WTC11 (cell line): Measurements from ENCODE around the gene GET4. TPM values are rescaled to one million over a fixed set of nuclear protein-coding genes. Genes with fewer than 3 reads are reported as not detected.
"Not testable (repeated sequence)": the region's sequence is repeated elsewhere in the genome, so short reads cannot be mapped to it uniquely, and the experiment has no call there.

ENCODE experiments used
- ATAC-seq: fragments of 200-7000 bp; cut with Tn5 transposase; 2 replicates; pipeline ENCODE4 v1.10.0; 2021; ENCODE audit warnings: mild to moderate bottlenecking, moderate library complexity
- CTCF ChIA-PET: fragments of 300-600 bp; sonication (Branson Sonifier 250); formaldehyde crosslinking; loops from one replicate; lab custom pipeline; 2021; ENCODE audit warnings: antibody characterized with exemption; lab: Charles Lee
- POLR2A ChIA-PET: fragments of 350-600 bp; sonication (Branson Sonifier 250); formaldehyde crosslinking; loops from one replicate; lab custom pipeline; 2021; ENCODE audit warnings: antibody characterized with exemption; lab: Charles Lee
- DNase-seq: peaks from one replicate; pipeline ENCODE4 v3.0.0; 2021; ENCODE audit warnings: low spot score
- H3K27ac Mint-ChIP-seq: 2 replicates; pipeline ENCODE4 v1.8.0; 2021; ENCODE audit warnings: mixed read lengths
- H3K27me3 Mint-ChIP-seq: 2 replicates; pipeline ENCODE4 v1.8.0; 2021; ENCODE audit warnings: low read depth, mild to moderate bottlenecking, moderate library complexity, mixed read lengths
- H3K36me3 Mint-ChIP-seq: 2 replicates; pipeline ENCODE4 v1.8.0; 2021; ENCODE audit warnings: mixed read lengths
- H3K4me1 Mint-ChIP-seq: 2 replicates; pipeline ENCODE4 v1.8.0; 2022; ENCODE audit warnings: mixed read lengths
- H3K4me3 Mint-ChIP-seq: 2 replicates; pipeline ENCODE4 v1.8.0; 2021; ENCODE audit warnings: mild to moderate bottlenecking, moderate library complexity, mixed read lengths
- H3K9me3 Mint-ChIP-seq: 2 replicates; pipeline ENCODE4 v1.8.0; 2021; ENCODE audit warnings: mixed read lengths
- CREB1 ChIP-seq: sonication (generic); formaldehyde crosslinking; IDR thresholded peaks from 2 replicates; pipeline ENCODE4 v1.8.0; 2023; ENCODE audit warnings: mild to moderate bottlenecking, missing genetic modification reagents
- ETV6 ChIP-seq: sonication (generic); formaldehyde crosslinking; IDR thresholded peaks from 2 replicates; pipeline ENCODE4 v1.8.1; 2022; ENCODE audit warnings: mild to moderate bottlenecking, missing genetic modification reagents
- HMGA2 ChIP-seq: fragments of 250-450 bp; sonication (Bioruptor Pico); IDR thresholded peaks from 2 replicates; pipeline ENCODE4 v1.4.0; 2021; ENCODE audit warnings: mild to moderate bottlenecking, moderate library complexity
- IRF2 ChIP-seq: sonication (generic); formaldehyde crosslinking; IDR thresholded peaks from 2 replicates; pipeline ENCODE4 v1.8.0; 2022; ENCODE audit warnings: low read depth, missing genetic modification reagents, borderline replicate concordance
- KAT7 ChIP-seq: sonication (generic); formaldehyde crosslinking; IDR thresholded peaks from 2 replicates; pipeline ENCODE4 v1.8.1; 2023; ENCODE audit warnings: missing genetic modification reagents, mild to moderate bottlenecking, borderline replicate concordance
- SMAD3 ChIP-seq: sonication (generic); formaldehyde crosslinking; IDR thresholded peaks from 2 replicates; pipeline ENCODE4 v1.8.0; 2022; ENCODE audit warnings: missing genetic modification reagents, mild to moderate bottlenecking, borderline replicate concordance
- SMAD4 ChIP-seq: sonication (generic); formaldehyde crosslinking; IDR thresholded peaks from 2 replicates; pipeline ENCODE4 v1.8.0; 2022; ENCODE audit warnings: mild to moderate bottlenecking, missing genetic modification reagents
- ZNF263 ChIP-seq: sonication (generic); formaldehyde crosslinking; IDR thresholded peaks from 2 replicates; pipeline ENCODE4 v1.8.1; 2022; ENCODE audit warnings: low read depth, mild to moderate bottlenecking, moderate library complexity, missing genetic modification reagents
- ZNF396 ChIP-seq: fragments of 250-450 bp; sonication (Bioruptor Pico); IDR thresholded peaks from 2 replicates; pipeline ENCODE4 v1.8.0; 2021; ENCODE audit warnings: mild to moderate bottlenecking, moderate library complexity, borderline replicate concordance
- total RNA-seq: library from RNA; stranded (reverse); gene quantifications from 3 replicates; pipeline ENCODE4 v1.2.3, GENCODE V29; 2021
- TF ChIP-seq, protein P1 (sequence below): sonication (generic); formaldehyde crosslinking; IDR thresholded peaks from 2 replicates; pipeline ENCODE4 v1.8.1; 2023; ENCODE audit warnings: mild to moderate bottlenecking, missing genetic modification reagents, moderate library complexity
- TF ChIP-seq, protein P2 (sequence below): sonication (generic); formaldehyde crosslinking; IDR thresholded peaks from 2 replicates; pipeline ENCODE4 v1.8.0; 2022; ENCODE audit warnings: mild to moderate bottlenecking, missing genetic modification reagents
- TF ChIP-seq, protein P3 (sequence below): sonication (generic); formaldehyde crosslinking; IDR thresholded peaks from 2 replicates; pipeline ENCODE4 v1.8.1; 2023; ENCODE audit warnings: mild to moderate bottlenecking, moderate library complexity, missing genetic modification reagents
- TF ChIP-seq, protein P4 (sequence below): sonication (generic); formaldehyde crosslinking; IDR thresholded peaks from 2 replicates; pipeline ENCODE4 v1.8.0; 2023; ENCODE audit warnings: mild to moderate bottlenecking, missing genetic modification reagents
- TF ChIP-seq, protein P5 (sequence below): sonication (generic); formaldehyde crosslinking; IDR thresholded peaks from 2 replicates; pipeline ENCODE4 v1.8.0; 2022; ENCODE audit warnings: mild to moderate bottlenecking, missing genetic modification reagents
- TF ChIP-seq, protein P6 (sequence below): sonication (generic); formaldehyde crosslinking; IDR thresholded peaks from 2 replicates; pipeline ENCODE4 v1.8.1; 2022; ENCODE audit warnings: missing genetic modification reagents, borderline replicate concordance
- TF ChIP-seq, protein P7 (sequence below): sonication (generic); formaldehyde crosslinking; IDR thresholded peaks from 2 replicates; pipeline ENCODE4 v1.8.1; 2023; ENCODE audit warnings: mild to moderate bottlenecking, missing genetic modification reagents

GET4 gene
- total RNA-seq, 1 experiment from 2014 or later: 73.0 TPM

DNA sequence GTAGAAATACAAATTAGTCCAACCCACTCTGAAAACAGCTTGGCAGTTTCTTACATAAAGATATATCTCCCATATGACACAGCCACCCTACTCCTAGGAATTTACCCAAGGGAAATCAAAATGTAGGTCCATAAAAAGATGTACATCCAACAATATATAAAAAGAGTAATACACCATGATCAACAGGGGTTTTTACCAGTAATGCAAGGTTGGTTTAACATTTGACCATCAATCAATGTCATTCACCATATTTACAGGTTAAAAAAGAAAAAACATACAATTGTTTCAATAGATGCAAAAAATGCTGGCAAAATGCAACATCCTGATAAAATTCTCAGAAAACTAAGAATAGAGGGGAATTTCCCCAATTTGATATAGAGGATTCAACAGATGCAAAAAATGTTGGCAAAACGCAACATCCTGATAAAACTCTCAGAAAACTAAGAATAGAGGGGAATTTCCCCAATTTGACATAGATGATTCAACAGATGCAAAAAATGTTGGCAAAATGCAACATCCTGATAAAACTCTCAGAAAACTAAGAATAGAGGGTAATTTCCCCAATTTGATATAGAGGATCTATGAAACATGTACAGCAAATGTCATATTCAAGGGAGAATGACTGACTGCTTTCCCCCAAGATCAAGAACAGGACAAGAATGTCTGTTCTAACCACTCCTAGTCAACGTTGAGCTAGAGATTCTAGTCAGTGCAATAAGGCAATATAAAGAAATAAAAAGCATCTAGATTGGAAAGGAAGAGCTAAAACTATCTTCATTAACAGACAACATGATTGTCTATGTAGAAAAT, 64.5 kb downstream of the GET4 start:
- Mint-ChIP-seq H3K4me1 (peaks cover 3% of the 10 kb centered on the region; the same call in 1 of the 2 replicates), H3K9me3 (peaks cover 4% of the 10 kb centered on the region; the same call in 1 of the 2 replicates), H3K27me3 (peaks cover 25% of the 10 kb centered on the region), H3K36me3 (no peaks in the 10 kb centered on the region), H3K4me3 (no peak overlapping the region), H3K27ac (no peak overlapping the region)
- ChIA-PET CTCF (no interaction called here), POLR2A (no interaction called here)
- DNase-seq (no peak), ATAC-seq (no peak)
- TF ChIP-seq, protein P1, sequence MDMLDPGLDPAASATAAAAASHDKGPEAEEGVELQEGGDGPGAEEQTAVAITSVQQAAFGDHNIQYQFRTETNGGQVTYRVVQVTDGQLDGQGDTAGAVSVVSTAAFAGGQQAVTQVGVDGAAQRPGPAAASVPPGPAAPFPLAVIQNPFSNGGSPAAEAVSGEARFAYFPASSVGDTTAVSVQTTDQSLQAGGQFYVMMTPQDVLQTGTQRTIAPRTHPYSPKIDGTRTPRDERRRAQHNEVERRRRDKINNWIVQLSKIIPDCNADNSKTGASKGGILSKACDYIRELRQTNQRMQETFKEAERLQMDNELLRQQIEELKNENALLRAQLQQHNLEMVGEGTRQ (CRISPR knock-in tag): no peak
- TF ChIP-seq ZNF396 (no peak), CREB1 (CRISPR knock-in tag) (no peak), ETV6 (CRISPR knock-in tag) (no peak), SMAD3 (CRISPR knock-in tag) (no peak), ZNF263 (no peak), KAT7 (CRISPR knock-in tag) (no peak), SMAD4 (CRISPR knock-in tag) (no peak), HMGA2 (CRISPR knock-in tag) (no peak), IRF2 (CRISPR knock-in tag) (no peak)
- TF ChIP-seq, protein P2, sequence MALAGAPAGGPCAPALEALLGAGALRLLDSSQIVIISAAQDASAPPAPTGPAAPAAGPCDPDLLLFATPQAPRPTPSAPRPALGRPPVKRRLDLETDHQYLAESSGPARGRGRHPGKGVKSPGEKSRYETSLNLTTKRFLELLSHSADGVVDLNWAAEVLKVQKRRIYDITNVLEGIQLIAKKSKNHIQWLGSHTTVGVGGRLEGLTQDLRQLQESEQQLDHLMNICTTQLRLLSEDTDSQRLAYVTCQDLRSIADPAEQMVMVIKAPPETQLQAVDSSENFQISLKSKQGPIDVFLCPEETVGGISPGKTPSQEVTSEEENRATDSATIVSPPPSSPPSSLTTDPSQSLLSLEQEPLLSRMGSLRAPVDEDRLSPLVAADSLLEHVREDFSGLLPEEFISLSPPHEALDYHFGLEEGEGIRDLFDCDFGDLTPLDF (CRISPR knock-in tag): no peak
- TF ChIP-seq, protein P3, sequence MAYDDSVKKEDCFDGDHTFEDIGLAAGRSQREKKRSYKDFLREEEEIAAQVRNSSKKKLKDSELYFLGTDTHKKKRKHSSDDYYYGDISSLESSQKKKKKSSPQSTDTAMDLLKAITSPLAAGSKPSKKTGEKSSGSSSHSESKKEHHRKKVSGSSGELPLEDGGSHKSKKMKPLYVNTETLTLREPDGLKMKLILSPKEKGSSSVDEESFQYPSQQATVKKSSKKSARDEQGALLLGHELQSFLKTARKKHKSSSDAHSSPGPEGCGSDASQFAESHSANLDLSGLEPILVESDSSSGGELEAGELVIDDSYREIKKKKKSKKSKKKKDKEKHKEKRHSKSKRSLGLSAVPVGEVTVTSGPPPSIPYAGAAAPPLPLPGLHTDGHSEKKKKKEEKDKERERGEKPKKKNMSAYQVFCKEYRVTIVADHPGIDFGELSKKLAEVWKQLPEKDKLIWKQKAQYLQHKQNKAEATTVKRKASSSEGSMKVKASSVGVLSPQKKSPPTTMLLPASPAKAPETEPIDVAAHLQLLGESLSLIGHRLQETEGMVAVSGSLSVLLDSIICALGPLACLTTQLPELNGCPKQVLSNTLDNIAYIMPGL: no peak
- TF ChIP-seq, protein P4, sequence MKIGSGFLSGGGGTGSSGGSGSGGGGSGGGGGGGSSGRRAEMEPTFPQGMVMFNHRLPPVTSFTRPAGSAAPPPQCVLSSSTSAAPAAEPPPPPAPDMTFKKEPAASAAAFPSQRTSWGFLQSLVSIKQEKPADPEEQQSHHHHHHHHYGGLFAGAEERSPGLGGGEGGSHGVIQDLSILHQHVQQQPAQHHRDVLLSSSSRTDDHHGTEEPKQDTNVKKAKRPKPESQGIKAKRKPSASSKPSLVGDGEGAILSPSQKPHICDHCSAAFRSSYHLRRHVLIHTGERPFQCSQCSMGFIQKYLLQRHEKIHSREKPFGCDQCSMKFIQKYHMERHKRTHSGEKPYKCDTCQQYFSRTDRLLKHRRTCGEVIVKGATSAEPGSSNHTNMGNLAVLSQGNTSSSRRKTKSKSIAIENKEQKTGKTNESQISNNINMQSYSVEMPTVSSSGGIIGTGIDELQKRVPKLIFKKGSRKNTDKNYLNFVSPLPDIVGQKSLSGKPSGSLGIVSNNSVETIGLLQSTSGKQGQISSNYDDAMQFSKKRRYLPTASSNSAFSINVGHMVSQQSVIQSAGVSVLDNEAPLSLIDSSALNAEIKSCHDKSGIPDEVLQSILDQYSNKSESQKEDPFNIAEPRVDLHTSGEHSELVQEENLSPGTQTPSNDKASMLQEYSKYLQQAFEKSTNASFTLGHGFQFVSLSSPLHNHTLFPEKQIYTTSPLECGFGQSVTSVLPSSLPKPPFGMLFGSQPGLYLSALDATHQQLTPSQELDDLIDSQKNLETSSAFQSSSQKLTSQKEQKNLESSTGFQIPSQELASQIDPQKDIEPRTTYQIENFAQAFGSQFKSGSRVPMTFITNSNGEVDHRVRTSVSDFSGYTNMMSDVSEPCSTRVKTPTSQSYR (CRISPR knock-in tag): no peak
- TF ChIP-seq, protein P5, sequence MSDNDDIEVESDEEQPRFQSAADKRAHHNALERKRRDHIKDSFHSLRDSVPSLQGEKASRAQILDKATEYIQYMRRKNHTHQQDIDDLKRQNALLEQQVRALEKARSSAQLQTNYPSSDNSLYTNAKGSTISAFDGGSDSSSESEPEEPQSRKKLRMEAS (CRISPR knock-in tag): no peak
- TF ChIP-seq, protein P6, sequence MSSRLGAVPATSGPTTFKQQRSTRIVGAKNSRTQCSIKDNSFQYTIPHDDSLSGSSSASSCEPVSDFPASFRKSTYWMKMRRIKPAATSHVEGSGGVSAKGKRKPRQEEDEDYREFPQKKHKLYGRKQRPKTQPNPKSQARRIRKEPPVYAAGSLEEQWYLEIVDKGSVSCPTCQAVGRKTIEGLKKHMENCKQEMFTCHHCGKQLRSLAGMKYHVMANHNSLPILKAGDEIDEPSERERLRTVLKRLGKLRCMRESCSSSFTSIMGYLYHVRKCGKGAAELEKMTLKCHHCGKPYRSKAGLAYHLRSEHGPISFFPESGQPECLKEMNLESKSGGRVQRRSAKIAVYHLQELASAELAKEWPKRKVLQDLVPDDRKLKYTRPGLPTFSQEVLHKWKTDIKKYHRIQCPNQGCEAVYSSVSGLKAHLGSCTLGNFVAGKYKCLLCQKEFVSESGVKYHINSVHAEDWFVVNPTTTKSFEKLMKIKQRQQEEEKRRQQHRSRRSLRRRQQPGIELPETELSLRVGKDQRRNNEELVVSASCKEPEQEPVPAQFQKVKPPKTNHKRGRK (CRISPR knock-in tag): no peak
- TF ChIP-seq, protein P7, sequence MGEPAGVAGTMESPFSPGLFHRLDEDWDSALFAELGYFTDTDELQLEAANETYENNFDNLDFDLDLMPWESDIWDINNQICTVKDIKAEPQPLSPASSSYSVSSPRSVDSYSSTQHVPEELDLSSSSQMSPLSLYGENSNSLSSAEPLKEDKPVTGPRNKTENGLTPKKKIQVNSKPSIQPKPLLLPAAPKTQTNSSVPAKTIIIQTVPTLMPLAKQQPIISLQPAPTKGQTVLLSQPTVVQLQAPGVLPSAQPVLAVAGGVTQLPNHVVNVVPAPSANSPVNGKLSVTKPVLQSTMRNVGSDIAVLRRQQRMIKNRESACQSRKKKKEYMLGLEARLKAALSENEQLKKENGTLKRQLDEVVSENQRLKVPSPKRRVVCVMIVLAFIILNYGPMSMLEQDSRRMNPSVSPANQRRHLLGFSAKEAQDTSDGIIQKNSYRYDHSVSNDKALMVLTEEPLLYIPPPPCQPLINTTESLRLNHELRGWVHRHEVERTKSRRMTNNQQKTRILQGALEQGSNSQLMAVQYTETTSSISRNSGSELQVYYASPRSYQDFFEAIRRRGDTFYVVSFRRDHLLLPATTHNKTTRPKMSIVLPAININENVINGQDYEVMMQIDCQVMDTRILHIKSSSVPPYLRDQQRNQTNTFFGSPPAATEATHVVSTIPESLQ (CRISPR knock-in tag): no peak

DNA sequence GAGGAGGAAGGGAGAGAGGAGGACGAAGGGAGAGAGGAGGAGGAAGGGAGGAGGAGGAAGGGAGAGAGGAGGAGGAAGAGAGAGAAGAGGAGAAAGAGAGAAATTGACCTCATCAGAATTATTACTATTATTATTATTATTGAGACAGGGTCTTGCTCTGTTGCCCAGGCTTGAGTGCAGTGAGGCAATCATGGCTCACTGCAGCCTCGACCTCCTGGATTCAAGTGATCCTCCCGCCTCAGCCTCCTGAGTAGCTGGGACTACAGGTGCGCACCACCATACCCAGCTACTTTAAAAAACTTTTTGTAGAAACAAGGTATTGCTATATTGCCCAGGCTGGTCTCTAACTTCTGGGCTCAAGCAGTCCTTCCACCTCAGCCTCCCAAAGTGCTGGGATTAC, 67.4 kb downstream of the GET4 start:
- H3K9me3 Mint-ChIP-seq, H3K27ac Mint-ChIP-seq, H3K36me3 Mint-ChIP-seq, DNase-seq, ATAC-seq, H3K4me3 Mint-ChIP-seq, CTCF ChIA-PET, H3K4me1 Mint-ChIP-seq: not testable (repeated sequence)
- peaks cover 27% of the 10 kb centered on the region for H3K27me3 Mint-ChIP-seq
- POLR2A ChIA-PET: interaction anchor here (0.7 kb wide), 1 partner anchor 181 kb away, joined by 3 read pairs; no protein-coding TSS in a partner anchor
